ES-I3 (cell line): ENCODE results near the gene LRMDA.

ENCODE experiments used
- H3K36me3 ChIP-seq: 2 replicates; pipeline ENCODE4 v1.6.1; 2013; ENCODE audit warnings: mild to moderate bottlenecking, low read length, control low read depth, moderate library complexity; ENCODE audit not compliant: insufficient read depth
- H3K4me1 ChIP-seq: 2 replicates; pipeline ENCODE4 v1.6.1; 2013; ENCODE audit warnings: mild to moderate bottlenecking, control low read depth, low read length; ENCODE audit not compliant: insufficient read depth
- H3K9ac ChIP-seq: 2 replicates; pipeline ENCODE4 v1.6.1; 2013; ENCODE audit warnings: low read depth, mild to moderate bottlenecking, low read length, moderate library complexity
- H3K9me3 ChIP-seq: 2 replicates; pipeline ENCODE4 v1.6.1; 2013; ENCODE audit warnings: mild to moderate bottlenecking, low read length, moderate library complexity; ENCODE audit not compliant: control insufficient read depth, insufficient read depth

LRMDA gene

GRCh38 chr10:76080991-76081390 is 649.6 kb downstream of the LRMDA start:
- no peaks in the 10 kb centered on the region for H3K9me3 ChIP-seq
- no peak overlapping the region for H3K9ac ChIP-seq
- H3K36me3 ChIP-seq: no peaks in the 10 kb centered on the region
- peaks cover 31% of the 10 kb centered on the region for H3K4me1 ChIP-seq

GRCh38 chr10:76082232-76082631 is 650.8 kb downstream of the LRMDA start:
- Histone ChIP-seq H3K36me3 (no peaks in the 10 kb centered on the region), H3K9ac (no peak overlapping the region), H3K4me1 (peaks cover 36% of the 10 kb centered on the region), H3K9me3 (no peaks in the 10 kb centered on the region)

GRCh38 chr10:76082956-76083355 is 651.5 kb downstream of the LRMDA start:
- no peaks in the 10 kb centered on the region for H3K36me3 ChIP-seq
- H3K4me1 ChIP-seq: peaks cover 36% of the 10 kb centered on the region
- no peaks in the 10 kb centered on the region for H3K9me3 ChIP-seq
- no peak overlapping the region for H3K9ac ChIP-seq

- Histone ChIP-seq H3K4me1 (peaks cover 36% of the 10 kb centered on the region), H3K9me3 (no peaks in the 10 kb centered on the region), H3K9ac (no peak overlapping the region), H3K36me3 (no peaks in the 10 kb centered on the region)
These were observed 653.8 kb downstream of the LRMDA start for GRCh38 chr10:76085002-76085816.

DNA sequence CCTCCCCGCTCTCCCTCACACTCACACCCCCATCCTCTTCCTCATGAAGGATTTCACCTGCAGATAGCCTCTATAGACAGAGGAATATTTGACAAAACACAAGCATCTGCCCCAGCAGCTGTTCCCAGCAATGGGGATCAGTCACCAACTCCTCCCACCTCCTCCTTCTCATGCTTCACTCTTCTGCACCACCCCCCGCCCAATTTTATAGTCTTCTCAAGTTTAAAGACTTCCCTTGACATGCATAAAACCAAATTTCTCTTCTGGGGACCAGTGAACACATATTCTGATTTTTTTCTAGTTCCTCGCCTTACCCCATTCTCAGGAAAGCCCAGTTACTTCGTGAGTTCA is 654.4 kb downstream of the LRMDA start:
- peaks cover 34% of the 10 kb centered on the region for H3K4me1 ChIP-seq
- H3K36me3 ChIP-seq: no peaks in the 10 kb centered on the region
- H3K9ac ChIP-seq: no peak overlapping the region
- no peaks in the 10 kb centered on the region for H3K9me3 ChIP-seq

GRCh38 chr10:76086170-76086760 is 654.8 kb downstream of the LRMDA start:
- Histone ChIP-seq H3K4me1 (peaks cover 30% of the 10 kb centered on the region), H3K9ac (no peak overlapping the region), H3K9me3 (no peaks in the 10 kb centered on the region), H3K36me3 (no peaks in the 10 kb centered on the region)

- Histone ChIP-seq H3K4me1 (peaks cover 25% of the 10 kb centered on the region), H3K9me3 (no peaks in the 10 kb centered on the region), H3K36me3 (no peaks in the 10 kb centered on the region), H3K9ac (no peak overlapping the region)
These were observed 655.6 kb downstream of the LRMDA start for GRCh38 chr10:76086761-76087639.

DNA sequence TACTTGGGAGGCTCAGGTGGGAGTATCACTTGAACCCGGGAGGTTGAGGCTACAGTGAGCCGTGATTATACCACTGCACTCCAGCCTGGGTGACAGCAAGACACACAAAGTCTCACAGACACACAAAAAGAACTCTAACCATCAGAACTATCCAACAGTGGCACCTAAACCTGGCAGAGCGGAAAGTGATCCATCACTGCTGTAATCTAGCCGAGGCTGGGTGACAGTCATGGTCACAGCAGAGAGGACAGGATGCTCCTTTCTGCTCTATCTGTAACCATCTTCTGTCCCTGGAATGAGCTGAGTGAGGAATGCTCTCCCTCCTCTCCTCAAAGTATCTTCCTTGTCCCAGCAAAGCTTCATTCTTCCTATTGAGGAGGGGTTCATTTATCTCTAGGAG is 656.6 kb downstream of the LRMDA start:
- Histone ChIP-seq H3K4me1 (peaks cover 20% of the 10 kb centered on the region), H3K36me3 (no peaks in the 10 kb centered on the region), H3K9me3 (no peaks in the 10 kb centered on the region), H3K9ac (no peak overlapping the region)

GRCh38 chr10:76088980-76089379 is 657.6 kb downstream of the LRMDA start:
- Histone ChIP-seq H3K9ac (no peak overlapping the region), H3K9me3 (no peaks in the 10 kb centered on the region), H3K4me1 (peaks cover 20% of the 10 kb centered on the region), H3K36me3 (no peaks in the 10 kb centered on the region)

DNA sequence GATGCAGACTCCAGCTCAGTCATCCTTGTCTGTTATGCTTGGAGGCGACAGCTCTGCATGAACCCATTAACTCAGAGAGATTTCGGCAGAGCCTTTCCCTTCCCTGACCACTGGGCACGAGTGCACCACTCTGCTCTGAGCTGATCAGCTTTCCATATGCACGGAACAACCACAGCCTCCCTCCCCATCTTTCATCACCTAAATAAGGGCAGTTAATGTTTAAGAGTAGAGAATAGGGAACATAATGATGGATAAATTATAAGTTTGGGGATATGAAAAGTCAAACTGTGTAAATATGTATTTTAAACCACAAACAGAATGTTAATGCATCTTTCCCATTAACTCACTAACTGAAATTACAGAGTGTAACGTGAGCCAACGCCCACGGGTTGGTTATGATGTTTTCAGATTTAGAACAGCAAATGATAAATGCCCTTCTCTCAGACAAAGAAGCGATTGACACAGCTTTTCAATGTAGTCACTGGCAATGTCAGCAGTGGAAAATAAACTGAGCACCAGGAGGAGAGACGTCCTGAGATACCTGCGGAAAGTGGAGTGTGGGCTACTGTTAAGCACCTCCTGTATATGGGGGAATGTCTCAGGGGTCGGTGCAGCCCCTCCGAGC is 658.2 kb downstream of the LRMDA start:
- Histone ChIP-seq H3K36me3 (no peaks in the 10 kb centered on the region), H3K4me1 (peaks cover 20% of the 10 kb centered on the region), H3K9ac (no peak overlapping the region), H3K9me3 (no peaks in the 10 kb centered on the region)

DNA sequence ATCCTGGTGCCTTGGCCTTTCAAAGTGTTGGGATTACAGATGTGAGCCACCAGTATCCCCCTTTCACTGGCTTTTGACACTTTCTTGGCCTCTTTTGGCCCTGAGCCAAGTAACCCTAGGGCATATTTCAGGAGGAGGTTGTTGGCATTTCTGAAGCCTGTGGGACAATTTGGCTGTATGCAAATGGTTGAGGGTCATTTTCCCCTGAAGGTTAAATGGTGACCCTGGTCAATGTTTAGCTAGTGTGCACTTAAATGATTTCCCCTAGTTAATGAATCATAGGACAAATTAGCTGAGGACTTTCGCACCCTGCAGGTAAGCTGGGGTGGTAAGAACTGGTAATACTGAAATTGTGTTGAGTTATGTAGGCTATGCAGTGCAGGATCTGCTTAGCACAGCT is 660.5 kb downstream of the LRMDA start:
- Histone ChIP-seq H3K9ac (no peak overlapping the region), H3K36me3 (no peaks in the 10 kb centered on the region), H3K4me1 (peaks cover 4% of the 10 kb centered on the region; the same call in 1 of the 2 replicates), H3K9me3 (no peaks in the 10 kb centered on the region)

DNA sequence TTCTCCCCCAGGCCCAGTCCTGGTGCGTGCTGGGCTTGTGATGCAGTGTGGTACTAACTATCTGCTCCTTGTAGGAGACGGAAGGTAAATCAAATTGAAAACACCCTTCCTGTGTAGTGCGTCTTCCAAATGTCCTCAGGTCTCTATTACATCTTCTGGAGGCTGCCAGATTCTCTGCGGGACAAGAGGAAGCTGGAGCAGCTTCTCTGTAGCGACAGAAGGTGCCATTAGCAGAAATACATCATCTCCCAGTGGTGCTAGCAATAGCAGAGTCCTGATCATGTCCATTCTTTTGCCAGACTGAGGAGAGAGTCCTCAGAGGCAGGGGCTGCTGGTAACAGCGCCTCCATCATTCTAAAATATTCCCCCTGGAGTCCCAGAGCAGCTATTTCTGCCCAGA is 675.2 kb downstream of the LRMDA start:
- Histone ChIP-seq H3K9me3 (no peaks in the 10 kb centered on the region; the same call in 1 of the 2 replicates), H3K36me3 (no peaks in the 10 kb centered on the region), H3K9ac (no peak overlapping the region), H3K4me1 (peaks cover 11% of the 10 kb centered on the region; the same call in 1 of the 2 replicates)

DNA sequence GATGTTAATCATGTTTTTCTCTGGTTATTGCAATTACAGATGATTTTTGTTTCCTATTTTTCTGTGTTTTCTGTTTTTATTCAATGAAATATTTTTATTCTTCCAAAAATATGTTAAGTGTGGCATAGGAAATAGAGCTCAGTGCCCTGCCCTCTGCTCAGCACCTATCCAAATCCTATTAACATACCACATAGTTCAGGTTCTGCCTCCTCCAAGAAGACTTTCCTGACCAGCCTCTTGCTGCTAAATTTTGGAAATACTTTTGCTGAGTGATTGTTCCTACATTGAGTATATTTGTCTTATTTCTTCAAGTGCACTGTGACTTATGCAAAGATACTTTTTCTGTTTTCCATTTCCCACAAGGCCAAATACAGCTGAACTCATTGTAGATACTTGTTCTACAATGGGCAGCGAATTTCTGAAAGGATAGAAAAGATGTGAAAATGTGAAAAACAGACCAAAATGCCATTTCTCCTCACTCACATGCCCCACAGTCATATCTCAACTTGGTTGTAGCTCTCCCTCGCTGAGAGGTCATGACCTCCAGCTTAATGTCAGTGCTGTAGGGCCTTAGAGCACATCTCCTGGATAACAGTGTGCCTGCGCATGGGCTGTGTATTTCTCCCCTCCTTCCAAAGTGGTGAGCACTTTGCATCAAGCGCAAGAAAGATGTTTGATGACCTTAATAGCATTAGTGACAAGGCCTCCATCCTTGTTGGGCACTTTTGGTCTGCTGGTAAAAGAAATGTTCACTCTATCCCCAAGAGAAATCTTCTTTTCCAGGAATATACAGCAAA is 677.3 kb downstream of the LRMDA start:
- Histone ChIP-seq H3K9me3 (no peaks in the 10 kb centered on the region), H3K36me3 (no peaks in the 10 kb centered on the region), H3K4me1 (peaks cover 5% of the 10 kb centered on the region; the same call in 1 of the 2 replicates), H3K9ac (no peak overlapping the region)
